ENCODE measurements around the gene ZNF597.

GRCh38 chr16:3480901-3481695 is 37.8 kb upstream of the ZNF597 start:
- TF ChIP-seq CTCF (conservative IDR thresholded peaks at IDR 0.05 in 1 of 2, IDR thresholded peaks at IDR 0.05 in 1 of 2; ENCODE audit: low read depth in 1 of 2, low read length in 2 of 2) (no peak), EZH2 (IDR thresholded peaks at IDR 0.05; ENCODE audit: low read length, missing control alignments) (no peak)

Measured in fibroblast of lung (primary cell).